Astrocyte of the cerebellum (primary cell): ENCODE measurements around the gene TBC1D25.
A peak's percentile ranks its signal among the peaks of the same experiment; 100 is the strongest.

Experiments used
- DNase-seq: peaks from one replicate; pipeline ENCODE4 v3.0.0-alpha.2; 2011; ENCODE audit warnings: low read depth
- H3K4me3 ChIP-seq: 2 replicates; pipeline ENCODE4 v1.5.1; 2011; ENCODE audit warnings: mild to moderate bottlenecking, low read depth, low read length, moderate library complexity
- in situ Hi-C: cut with HindIII; loops from 2 replicates; pipeline ENCODE4 v1.10.0; 2017; ENCODE audit warnings: low sequenced_read_pairs
- TF ChIP-seq, protein P1 (sequence below): IDR thresholded peaks from 2 replicates; pipeline ENCODE4 v1.5.1; 2012; ENCODE audit warnings: low read length, low read depth, moderate library complexity, mild to moderate bottlenecking; ENCODE audit errors: missing control alignments

TBC1D25 gene

DNA sequence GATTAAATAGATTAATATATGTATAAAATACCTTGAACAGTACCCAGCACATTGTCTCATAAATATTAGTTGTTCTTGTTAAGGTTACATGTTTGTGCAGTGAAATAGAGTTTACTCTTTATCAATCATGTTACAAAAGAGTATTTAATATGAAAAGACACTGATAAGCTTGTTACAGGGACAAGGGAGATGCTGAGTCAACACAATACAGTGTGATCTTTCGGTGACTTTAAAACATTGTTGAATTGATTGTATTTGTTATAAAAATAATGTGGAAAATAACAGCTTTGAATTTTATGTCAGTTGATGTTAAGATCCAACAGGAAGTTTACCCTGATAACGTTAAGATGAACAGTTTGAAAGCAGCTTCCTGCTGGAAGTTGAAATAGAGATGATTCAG, 56.4 kb downstream of the TBC1D25 start:
- H3K4me3 ChIP-seq: no peak overlapping the region
- TF ChIP-seq, protein P1, sequence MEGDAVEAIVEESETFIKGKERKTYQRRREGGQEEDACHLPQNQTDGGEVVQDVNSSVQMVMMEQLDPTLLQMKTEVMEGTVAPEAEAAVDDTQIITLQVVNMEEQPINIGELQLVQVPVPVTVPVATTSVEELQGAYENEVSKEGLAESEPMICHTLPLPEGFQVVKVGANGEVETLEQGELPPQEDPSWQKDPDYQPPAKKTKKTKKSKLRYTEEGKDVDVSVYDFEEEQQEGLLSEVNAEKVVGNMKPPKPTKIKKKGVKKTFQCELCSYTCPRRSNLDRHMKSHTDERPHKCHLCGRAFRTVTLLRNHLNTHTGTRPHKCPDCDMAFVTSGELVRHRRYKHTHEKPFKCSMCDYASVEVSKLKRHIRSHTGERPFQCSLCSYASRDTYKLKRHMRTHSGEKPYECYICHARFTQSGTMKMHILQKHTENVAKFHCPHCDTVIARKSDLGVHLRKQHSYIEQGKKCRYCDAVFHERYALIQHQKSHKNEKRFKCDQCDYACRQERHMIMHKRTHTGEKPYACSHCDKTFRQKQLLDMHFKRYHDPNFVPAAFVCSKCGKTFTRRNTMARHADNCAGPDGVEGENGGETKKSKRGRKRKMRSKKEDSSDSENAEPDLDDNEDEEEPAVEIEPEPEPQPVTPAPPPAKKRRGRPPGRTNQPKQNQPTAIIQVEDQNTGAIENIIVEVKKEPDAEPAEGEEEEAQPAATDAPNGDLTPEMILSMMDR: no peak
- in situ Hi-C loops: no loop called here
- DNase-seq: no peak

DNA sequence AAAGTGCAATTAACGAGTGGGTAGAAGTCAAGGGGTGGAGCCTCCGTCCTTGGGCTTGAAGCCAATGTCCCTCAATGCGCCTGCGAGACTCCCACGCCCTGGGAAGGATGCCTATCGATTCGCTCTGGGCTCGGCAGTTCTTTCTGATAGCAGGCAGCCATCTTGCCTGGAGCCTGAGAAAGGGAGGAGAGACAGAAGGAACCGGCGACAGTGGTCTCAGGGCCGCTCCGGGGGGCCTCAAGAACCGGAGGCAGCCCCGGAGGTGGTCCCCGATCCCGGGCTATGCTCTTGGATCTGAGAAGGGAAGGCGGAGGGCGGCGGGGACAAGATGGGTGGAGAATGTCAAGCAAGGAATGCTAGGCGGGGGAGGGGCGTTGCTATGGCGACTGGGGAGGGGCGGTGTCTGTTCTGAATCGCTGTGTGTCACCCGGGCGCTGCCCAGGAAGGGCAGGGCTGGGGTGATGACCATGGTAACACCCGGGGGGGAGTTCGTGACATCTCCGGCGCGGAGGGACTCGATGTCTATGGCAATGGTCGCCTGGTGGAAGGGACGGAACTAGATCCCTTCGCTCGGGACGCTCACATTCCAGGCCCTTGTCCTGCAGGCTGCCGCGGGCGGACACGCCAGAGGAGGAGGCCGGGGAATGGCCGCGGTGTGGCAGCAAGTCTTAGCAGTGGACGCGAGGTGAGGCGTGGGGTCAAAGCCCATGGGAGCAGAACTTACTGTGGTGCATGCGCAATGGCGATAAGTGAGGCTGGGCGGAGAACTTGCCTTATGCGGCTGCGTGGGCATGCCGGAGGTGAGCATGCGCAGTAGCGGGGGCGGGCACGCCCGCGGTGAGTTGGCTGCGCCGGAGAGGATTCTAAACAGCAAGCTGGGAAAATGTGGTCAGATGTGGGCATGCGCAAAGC, 58.1 kb downstream of the TBC1D25 start, which contains the start of gene WDR13:
Gene WDR13 (plus strand): TSS at position 140 of the 912 bp plus-strand sequence. CDS start 505 bp downstream, at position 645.
- TF ChIP-seq, protein P1: no peak

DNA sequence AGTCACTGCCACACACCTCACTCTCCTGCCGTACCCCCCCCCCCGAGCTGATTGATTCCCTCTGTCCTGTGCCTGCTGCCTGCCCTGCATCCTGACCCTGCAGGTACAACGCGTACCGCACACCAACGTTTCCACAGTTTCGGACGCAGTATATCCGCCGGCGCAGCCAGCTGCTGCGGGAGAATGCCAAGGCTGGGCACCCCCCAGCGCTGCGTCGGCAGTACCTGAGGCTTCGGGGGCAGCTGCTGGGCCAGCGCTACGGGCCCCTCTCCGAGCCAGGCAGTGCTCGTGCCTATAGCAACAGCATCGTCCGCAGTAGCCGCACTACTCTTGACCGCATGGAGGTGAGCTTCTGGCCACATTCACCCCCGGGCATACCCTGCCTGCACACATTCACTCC, 59.1 kb downstream of the TBC1D25 start:
- TF ChIP-seq, protein P1: no peak
- peak overlapping the region; percentile 61 for H3K4me3 ChIP-seq
- in situ Hi-C loops: no loop called here

More for the DNA sequence above, 58.1 kb downstream of the TBC1D25 start, which contains the start of gene WDR13:
- in situ Hi-C loops: no loop called here
- H3K4me3 ChIP-seq: peak within 1 kb of the TSS; percentile 61
- DNase-seq: peak; percentile 86

DNA sequence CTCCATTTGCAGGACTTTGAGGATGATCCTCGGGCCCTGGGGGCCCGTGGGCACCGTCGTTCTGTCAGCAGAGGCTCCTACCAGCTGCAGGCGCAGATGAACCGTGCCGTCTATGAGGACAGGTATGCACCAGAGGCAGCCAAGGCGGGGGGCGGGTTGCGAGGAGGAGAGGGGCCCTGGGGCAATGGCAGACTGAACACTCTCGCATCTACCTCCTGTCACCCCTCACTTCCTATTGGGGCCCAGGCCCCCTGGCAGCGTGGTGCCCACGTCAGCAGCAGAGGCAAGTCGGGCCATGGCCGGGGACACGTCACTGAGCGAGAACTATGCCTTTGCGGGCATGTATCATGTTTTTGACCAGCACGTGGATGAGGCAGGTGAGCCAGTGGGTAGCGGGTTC, 59.8 kb downstream of the TBC1D25 start:
- in situ Hi-C loops: no loop called here
- TF ChIP-seq, protein P1: no peak
- no peak overlapping the region for H3K4me3 ChIP-seq
- no peak for DNase-seq

More for the DNA sequence above, 59.1 kb downstream of the TBC1D25 start:
- no peak for DNase-seq

DNA sequence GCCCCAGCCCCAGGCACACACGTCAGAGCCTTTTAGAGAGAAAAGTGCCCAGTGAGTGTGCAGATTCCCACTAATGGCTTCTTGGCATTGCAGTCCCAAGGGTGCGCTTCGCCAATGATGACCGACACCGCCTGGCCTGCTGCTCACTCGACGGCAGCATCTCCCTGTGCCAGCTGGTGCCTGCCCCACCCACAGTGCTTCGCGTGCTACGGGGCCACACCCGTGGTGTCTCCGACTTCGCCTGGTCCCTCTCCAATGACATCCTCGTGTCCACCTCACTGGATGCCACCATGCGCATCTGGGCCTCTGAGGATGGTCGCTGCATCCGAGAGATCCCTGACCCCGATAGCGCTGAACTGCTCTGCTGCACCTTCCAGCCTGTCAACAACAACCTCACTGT, 60.7 kb downstream of the TBC1D25 start:
- DNase-seq: no peak
- no peak overlapping the region for H3K4me3 ChIP-seq
- TF ChIP-seq, protein P1: no peak
- in situ Hi-C loops: no loop called here

DNA sequence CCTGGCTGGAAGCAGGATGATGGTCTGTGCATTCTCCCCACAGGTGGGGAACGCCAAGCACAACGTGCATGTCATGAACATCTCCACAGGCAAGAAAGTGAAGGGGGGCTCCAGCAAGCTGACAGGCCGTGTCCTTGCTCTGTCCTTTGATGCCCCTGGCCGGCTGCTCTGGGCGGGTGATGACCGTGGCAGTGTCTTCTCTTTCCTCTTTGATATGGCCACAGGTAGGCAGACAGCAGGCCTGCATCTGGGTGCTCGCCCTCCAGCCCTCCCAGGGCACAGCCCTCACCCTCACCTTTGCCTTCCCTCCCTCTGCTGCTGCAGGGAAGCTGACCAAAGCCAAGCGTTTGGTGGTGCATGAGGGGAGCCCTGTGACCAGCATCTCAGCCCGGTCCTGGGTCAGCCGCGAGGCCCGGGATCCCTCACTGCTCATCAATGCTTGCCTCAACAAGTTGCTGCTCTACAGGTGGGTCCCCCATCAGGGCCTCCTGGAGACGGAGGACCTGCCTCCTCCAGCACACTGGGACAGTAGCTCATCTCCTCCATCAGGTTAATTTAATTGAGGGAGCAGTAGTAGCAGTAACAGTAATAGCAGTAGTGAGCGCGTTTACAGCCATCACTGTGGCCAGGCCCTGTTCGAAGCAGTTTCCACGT, 62.4 kb downstream of the TBC1D25 start:
- in situ Hi-C loops: no loop called here
- TF ChIP-seq, protein P1: no peak
- DNase-seq: no peak
- H3K4me3 ChIP-seq: no peak overlapping the region
